OCI-LY7 (cell line): Measurements from ENCODE around the gene ZNF23.

ENCODE experiments used
- EZH2phosphoT487 ChIP-seq: fragments of 200-600 bp; sonication (generic); IDR thresholded peaks from 2 replicates; pipeline ENCODE4 v1.6.1; 2018; ENCODE audit warnings: low read depth, borderline replicate concordance, mild to moderate bottlenecking, mixed run types, antibody characterized with exemption, low read length, moderate library complexity, mixed read lengths
- TF ChIP-seq, protein P1 (sequence below): fragments of 200-600 bp; sonication (generic); conservative IDR thresholded peaks from 2 replicates; pipeline ENCODE4 v1.5.1; 2014; ENCODE audit warnings: mild to moderate bottlenecking, antibody characterized with exemption, low read length, moderate library complexity, mixed read lengths

GRCh38 chr16:71409011-71409775 is 52.9 kb downstream of the ZNF23 start:
- TF ChIP-seq, protein P1, sequence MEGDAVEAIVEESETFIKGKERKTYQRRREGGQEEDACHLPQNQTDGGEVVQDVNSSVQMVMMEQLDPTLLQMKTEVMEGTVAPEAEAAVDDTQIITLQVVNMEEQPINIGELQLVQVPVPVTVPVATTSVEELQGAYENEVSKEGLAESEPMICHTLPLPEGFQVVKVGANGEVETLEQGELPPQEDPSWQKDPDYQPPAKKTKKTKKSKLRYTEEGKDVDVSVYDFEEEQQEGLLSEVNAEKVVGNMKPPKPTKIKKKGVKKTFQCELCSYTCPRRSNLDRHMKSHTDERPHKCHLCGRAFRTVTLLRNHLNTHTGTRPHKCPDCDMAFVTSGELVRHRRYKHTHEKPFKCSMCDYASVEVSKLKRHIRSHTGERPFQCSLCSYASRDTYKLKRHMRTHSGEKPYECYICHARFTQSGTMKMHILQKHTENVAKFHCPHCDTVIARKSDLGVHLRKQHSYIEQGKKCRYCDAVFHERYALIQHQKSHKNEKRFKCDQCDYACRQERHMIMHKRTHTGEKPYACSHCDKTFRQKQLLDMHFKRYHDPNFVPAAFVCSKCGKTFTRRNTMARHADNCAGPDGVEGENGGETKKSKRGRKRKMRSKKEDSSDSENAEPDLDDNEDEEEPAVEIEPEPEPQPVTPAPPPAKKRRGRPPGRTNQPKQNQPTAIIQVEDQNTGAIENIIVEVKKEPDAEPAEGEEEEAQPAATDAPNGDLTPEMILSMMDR = no peak
- TF ChIP-seq EZH2phosphoT487 = no peak
